HG02870 (cell line): ENCODE measurements around the gene HOXA10.

Experiments used
- ATAC-seq: cut with Tn5 transposase; IDR thresholded peaks from one replicate; pipeline ENCODE4 v1.9.1; 2021; ENCODE audit warnings: mild to moderate bottlenecking, moderate library complexity; ENCODE audit not compliant: unreplicated experiment

The HOXA10 gene

DNA sequence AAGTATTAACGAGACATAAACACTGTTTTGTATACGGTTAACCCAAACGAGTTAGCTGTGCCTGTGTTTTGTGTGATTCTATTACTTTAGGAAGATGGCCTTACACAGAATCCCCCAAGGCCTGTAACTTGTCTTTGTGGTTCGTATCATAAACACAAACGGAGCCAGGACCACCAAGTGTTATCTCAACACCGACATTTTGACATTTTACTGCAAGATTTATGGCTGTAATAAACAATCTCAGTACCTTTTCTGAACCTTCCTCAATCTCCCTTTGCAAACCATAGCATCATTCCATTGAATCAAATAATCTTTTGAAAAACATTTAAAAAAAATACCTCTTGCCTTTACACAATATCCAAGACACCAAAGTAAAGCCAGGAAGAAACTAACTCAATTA, 41.1 kb downstream of the HOXA10 start:
- ATAC-seq, result no peak

DNA sequence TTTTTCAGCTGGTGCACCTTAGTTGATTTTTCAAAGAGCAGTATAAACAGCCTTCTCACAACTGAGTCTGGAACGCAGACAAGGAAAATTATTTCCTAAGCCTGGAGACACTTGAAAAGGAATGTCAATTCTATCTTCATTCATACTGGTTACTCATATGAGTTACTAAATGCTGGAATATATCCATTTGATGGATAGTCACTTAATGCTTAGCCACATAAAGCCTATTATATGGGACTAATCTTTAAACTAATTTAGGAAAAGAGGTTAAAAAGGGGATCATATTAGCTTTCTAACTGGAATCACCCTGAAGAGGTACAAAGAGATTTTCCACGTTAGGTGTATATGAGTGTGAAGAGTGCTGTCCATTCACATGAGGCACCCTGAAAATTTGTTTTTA, 41.9 kb downstream of the HOXA10 start:
- no peak for ATAC-seq

DNA sequence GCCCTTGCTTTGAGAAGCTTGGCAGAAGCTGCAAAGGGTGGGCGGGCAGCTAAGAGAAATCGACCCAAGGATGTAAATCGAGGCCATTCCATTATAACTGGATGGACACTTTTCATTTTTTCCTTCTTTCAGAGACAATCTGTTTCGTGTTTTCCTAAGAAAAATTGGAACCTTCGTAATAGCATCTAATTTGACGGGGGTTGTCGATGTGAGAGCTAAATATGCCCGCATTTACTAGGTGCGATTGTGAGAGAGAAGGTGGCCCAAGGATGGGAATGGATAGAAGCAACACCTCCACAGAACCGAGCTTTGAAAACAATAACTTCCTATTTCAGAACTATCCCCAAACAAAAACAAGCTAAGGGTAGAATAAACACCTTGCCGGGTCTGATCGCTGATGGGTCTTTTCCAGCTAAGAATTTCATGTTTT, 42.7 kb downstream of the HOXA10 start:
- ATAC-seq, result no peak

DNA sequence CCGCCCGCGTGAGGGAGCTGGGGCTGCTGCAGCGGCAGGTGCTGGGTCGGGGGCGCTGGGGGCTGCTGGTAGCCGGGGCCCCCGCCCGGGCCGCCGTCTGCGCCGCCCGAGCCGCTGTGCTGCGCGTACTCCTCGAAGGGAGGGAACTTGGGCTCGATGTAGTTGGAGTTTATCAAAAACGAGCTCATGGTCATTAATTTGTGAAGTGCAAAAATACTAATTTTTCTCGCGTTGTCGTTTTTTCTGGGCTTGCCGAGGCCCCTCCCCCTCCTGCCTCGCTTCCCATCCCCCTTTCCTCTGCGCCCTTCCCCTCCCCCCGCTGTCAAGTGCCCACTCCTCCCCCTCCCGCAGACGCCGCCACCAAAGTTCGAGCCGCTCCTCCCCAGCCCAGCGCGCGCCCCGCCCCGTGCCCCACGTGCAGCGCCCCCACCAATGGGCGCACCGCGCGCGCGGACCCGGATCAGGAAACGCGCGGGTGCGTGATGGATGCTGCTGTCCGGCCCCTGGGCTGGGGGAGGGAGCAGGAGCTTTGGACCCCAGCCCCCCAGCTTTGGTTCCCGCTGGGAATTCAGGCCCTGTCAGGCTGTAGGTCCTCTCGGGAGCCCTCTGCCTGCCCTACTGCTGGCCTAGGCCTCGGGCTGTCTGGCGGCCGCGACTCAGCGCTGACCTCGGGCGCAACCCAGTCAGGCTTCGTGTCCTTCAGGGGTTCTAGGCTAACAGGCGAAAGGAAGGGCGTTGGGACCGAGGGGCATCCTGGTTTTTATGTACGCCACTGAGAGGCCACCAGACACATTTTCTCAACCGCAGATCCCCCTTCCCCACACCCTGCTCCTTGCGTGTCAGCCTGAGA, 43.4 kb downstream of the HOXA10 start, which contains the start of gene HOXA4:
Gene HOXA4, minus strand, starts transcription at position 218 of the 850 bp plus-strand sequence. Its CDS starts 24 bp downstream, at position 194.
- no peak for ATAC-seq

DNA sequence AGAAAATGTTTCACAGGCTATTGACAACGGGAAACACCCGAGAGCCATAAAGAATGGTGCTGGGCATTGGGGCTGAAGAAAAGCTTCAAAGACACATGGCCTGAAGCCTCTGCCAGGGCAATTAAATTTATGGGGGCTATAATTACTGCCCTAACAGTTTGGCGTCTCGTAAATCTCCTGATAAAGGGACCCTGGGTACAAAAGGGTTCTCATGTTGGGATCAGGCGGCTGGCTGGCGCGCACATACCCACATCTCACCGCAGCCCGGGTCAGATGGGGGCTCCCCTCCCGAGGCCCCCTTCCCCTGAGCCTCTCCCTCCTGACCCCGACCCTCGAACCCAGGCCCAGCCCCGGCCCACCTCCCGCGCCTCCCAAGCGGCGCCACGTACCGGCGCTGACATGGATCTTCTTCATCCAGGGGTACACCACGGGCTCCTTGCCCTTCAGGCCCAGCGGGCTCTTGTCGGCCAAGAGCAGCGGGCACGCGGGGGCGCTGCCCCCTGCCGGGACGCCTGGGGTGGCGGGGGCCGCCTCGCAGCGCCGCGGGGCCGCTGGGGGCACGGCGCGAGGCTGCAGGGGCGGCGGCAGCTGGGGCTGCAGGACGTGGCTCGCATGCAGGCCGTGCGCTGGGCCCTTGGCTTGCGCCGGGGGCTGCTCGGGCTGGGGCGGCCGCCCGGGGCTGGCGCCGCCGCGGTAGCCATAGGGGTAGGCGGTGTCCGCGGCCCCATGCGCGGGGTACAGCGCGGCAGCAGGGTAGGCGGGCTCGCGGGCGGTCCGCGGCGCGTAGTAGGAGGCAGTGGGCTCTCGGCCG, 44.2 kb downstream of the HOXA10 start:
- ATAC-seq, result no peak

DNA sequence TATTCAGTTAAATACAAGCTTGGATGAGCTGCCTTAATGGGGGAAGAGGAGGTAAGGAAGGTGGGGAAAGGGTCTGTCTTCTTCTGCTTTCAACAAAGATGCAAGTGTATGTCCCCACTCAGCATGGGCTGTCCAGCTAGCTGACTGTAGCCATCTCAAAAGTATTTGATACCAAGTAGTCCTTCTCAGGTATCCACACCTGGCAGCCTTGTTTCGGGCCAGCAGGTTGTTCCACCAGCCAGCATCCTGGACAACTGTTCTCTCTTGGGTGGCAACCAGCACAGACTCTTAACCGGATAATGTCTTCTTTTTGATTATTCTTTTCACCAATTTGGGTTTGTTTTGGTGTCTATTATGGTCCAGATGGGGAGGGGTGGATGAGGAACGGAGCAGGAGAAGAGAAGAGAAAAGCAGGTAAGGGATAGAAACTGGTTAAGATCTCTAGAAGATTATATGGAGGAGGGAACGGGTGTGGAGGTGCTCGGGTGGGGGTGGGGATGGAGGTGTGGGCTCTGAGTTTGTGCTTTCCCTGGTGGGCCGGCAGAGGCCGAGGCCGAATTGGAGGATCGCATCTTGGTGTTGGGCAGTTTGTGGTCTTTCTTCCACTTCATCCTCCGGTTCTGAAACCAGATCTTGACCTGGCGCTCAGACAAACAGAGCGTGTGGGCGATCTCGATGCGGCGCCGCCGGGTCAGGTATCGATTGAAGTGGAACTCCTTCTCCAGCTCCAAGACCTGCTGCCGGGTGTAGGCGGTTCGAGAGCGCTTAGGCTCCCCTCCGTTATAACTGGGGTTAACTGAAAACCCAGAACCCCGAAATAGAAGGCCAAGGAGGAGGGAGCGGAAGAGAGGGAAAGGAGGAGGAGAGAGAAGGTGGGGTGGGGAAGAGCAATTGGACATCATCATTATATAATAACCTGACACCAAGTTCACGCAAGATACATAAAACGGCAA, 45.1 kb downstream of the HOXA10 start:
- ATAC-seq, result no peak

DNA sequence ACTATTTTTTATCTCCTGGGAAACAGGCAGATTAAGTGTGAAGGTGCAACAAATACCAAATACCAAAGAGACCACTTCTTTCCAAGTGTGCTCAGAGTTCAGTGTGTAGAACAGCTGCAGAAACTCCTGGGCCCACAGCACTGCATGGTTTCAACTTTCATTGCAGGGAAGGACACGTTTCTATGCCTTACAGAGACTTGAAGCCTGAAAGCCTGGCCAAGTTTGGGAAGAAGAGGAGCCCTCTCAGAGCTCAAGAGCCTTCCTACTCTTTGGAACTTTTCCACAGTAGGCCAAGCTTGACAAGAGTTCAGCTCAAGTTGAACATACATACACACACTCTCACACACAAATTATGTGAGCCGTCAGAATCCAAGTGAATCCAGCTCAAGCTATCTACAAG, 46.1 kb downstream of the HOXA10 start:
- ATAC-seq, result no peak

DNA sequence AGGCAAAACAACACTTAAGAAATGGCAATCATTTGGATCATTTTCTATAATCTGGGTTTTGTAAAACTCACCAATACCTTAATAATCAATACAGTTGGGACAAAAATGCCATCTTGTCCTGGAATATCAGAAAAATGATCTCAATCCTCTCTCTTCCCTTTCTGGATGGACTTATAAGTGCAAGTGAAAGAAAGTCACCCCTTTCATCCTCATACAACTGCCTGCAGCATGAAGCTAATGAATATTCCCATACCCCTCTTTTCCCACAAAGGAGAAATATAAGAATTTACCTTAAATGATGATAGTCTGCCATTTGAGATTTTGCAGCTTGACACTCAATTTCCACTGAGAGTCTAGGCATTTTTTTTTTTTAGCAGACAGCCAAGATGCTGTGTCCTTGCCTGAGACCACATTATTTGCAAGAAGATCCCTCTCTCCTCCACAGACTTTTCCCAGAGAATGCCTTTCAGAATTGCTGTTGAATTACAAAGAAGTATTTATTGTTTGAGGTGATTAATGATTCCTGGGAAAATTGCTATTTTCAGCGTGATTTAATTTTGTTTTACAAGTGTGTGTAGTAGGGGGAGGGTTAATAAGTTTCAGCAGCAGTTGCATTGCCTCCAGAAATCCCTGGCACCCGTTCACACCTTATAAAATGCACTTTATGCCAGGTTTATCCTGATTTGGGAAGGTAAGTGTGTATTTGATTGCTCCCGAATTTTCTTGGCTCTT, 47.4 kb downstream of the HOXA10 start:
- ATAC-seq, result no peak

DNA sequence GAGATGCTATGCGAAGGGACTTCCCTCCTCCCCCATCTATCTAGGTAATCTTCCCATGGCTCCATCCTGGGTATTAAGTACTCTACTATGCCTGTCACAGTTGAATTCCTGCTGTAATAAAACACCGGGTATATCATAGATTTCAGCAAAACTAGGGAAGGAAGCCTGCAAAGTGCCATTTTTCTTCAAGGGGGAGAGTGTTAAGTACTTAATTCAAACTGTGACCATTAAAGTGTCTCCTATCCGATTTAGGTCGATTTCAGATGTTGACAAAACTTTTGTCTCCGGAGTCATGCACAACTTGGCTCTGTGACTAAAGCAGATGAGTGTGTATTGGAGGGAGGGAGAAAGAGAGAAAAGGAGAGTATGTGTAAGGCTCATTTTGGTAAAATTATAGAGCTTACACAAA, 48.1 kb downstream of the HOXA10 start:
- ATAC-seq, result no peak

DNA sequence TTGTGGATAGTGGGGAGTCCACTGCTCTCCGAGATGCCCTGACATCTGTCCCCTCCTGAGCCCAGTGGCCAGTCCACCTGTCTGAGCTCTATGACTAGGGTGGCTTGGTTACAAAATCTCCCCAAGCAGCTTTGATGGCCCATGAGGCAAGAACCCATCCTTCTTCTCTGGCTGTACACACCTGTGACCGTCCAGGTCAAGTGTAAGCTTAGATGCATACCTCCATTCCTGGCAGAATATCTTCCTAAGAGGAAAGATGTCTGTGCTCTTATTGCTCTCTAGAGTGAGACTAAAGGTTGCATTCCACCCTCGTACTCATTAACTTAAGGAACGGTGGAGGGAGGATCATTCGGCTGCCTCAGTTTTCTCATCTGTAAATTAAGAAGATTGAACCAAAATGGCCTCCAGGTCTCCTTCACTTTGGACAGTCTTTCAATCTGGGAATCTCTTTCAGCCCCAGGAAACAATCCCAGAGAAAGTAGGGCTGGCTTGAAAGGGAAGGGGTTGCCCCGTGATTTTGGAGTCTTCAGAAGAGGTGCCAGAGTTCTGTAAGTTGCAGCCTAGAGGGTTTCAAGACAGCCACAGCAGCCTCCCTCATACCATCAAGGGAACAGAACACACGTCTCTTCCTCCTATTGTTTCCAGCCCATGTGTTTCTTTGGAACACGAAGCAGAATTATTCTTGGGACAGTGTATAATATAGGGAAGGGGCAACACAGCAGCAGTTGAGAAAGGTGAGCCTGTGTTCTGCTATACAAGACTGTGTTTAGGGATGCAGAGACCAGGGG, 49.0 kb downstream of the HOXA10 start:
- ATAC-seq, result no peak

DNA sequence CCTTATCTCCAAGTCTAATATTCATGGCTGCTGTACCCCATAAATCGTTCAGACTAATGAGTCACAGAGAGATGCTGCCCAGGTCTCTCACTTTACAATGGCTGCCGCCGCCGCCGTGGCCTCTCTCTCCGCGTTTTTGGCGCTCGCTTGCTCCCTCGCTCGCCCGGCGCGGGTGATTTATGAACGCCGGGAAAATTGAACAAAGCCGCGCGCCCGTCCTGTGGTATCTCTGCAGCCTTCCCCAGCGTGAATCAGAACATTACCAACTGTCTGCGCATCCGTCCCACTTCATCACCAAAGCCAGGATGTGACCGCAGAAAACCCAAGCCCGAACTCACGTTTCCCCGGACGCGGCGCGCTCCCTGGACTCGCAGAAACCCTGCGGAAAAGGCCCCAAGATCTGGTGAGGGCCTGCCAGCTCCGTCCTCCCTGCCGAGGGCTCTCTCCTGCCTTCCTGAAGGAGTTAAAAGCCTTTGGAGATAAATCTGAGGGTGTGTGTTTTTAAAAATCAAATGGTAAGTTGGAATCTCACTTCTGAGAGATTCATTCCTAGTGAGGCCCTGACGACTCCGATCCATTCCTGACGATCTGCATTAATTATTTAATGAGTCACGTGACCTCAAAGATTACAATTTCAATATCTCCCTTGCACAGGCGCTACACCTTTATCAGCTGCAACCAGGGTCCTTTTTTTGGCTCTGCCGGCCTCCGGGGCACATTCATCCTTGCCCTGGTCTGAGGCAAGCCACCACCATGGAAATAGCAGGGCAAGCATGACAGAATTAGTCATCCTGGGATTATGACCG, 49.8 kb downstream of the HOXA10 start:
- no peak for ATAC-seq

DNA sequence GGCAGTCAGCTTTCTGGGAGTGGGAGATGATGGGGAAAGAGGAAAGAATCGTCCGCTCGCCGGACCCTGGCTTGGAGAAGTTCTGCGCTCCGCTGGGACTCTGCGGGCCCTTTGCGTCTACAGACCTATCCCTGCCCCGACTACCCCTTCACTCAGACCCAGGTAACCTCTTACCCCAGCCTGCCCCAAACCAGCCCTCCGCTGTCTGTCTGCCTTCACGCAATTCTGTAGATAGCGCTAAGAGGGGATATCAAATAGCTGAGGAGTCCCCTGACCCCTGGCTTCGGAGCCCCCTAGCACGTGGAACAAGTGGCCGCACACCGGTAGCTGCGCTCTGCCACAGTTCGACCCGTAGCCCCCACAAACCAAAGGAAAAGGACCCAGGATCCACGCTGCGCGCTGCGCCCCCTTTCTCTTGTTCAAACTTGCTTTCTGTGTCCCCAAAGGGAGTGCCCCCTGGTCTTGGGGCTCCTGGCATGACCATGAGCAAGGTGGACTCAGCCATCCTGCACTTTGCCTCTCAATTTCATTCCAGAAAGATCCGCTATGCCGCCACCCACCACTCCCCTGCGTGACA, 50.6 kb downstream of the HOXA10 start:
- no peak for ATAC-seq

DNA sequence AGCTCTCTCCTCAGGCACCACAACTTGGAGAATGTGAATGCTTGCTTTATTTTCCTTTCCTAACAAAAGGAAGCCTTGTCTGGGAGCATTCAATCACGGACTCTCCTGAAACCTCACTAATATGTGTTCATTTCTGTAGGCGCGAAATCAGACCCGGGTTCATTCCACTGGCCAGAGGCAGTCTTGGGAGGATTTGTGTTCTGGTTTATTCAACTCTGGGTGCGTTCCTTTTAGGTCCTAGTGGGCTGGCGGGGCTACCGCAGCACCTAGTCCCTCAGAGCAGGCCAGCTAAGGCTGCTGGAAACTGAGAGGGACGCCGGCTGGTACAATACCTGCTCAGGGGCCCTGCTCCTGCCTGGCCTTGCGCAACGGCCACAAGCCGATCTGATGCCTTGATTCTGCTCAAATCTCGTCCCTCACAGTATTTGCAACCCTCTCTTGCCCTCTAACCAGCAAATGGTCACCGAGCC, 51.1 kb downstream of the HOXA10 start:
- no peak for ATAC-seq

DNA sequence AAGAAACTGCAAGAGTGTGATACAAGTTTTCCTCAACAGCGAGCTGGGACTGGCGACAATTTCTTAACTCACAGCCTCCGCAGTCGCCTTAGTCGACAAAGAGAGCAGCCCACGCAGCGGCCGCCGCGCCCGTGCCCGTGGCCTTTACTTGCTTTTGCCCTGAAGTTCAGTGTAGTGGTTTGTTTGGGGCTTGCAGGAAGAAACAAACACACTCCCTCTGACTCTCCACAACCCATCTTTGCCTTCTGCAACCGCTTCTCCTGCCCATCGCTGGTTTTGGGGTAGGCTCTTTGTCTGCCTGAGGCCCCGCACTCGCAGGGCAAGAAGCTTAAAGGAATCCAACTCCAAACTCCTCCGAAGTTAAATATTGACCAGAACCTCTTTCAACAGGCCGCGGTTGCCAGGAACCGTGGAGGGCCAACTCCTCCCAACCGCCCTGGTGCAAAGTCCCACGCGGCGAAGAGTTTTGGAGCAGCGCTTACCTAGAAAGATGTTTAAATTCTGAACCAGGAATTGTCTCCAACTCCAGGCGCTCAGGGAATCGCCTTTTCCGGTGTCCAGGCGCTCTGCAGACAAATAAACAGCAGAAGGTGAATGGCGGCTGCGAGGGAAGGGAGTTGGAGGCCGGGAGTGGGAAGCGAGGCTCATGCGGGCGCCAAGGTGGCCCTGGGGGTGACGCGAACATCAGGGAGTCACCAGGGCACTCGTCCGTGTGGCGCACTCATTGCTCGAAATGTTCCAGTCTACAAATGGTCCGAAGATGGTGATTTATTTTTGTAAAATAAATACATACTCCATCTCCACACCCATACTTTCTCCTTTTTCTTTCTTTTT, 51.8 kb downstream of the HOXA10 start:
- no peak for ATAC-seq

DNA sequence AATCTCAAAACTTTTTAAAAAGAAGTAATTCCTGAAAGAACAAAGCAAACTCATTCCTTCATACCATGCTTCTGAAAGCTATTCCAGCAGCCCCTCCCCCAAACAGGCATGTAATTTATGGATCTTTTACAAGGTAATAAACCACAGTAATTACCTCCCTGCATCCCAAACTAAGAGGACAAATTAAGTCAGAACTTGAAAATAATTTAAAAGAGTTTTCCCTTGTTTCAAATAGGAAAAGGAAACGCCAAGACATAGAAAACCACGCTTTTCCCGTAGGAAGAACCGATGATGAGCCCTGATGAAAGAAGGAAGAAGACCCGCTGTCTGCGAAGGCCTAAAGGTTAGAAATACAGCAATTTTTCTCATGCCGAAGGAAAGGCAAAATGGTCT, 52.4 kb downstream of the HOXA10 start:
- no peak for ATAC-seq
